Neural cell (in vitro differentiated cells): Measurements from ENCODE around the gene PLPPR5. TPM values are rescaled to one million over a fixed set of nuclear protein-coding genes. Genes with fewer than 3 reads are reported as not detected.

ENCODE experiments used
- H2AFZ ChIP-seq: fragments of 200-600, 300-800 bp; sonication (generic), shearing (Covaris generic); 2 replicates; pipeline ENCODE4 v1.6.0; 2014; ENCODE audit warnings: low read depth, mild to moderate bottlenecking, antibody characterized with exemption, low read length, moderate library complexity
- H3F3A ChIP-seq: fragments of 200-600 bp; shearing (Covaris generic); 2 replicates; pipeline ENCODE4 v1.6.1; 2016; ENCODE audit warnings: mild to moderate bottlenecking, moderate library complexity, mixed read lengths, antibody characterized with exemption, low read length; ENCODE audit not compliant: insufficient read depth, poor library complexity, severe bottlenecking
- H3K27ac ChIP-seq: fragments of 200-600, 300-800 bp; sonication (generic), shearing (Covaris generic); 2 replicates; pipeline ENCODE4 v1.5.1; 2014; ENCODE audit warnings: mild to moderate bottlenecking, low read length, moderate library complexity
- H3K27me3 ChIP-seq: fragments of 300-800, 200-600 bp; sonication (generic), shearing (Covaris generic); 2 replicates; pipeline ENCODE4 v1.6.0; 2014; ENCODE audit warnings: mild to moderate bottlenecking, low read depth, low read length, moderate library complexity; ENCODE audit not compliant: insufficient read depth
- H3K36me3 ChIP-seq: fragments of 300-800, 200-600 bp; sonication (generic), shearing (Covaris generic); 2 replicates; pipeline ENCODE4 v1.5.1; 2014; ENCODE audit warnings: mild to moderate bottlenecking, antibody characterized with exemption, low read length, moderate library complexity; ENCODE audit not compliant: insufficient read depth
- H3K4me2 ChIP-seq: fragments of 300-800, 200-600 bp; sonication (generic), shearing (Covaris generic); 2 replicates; pipeline ENCODE4 v1.6.0; 2014; ENCODE audit warnings: mild to moderate bottlenecking, low read length
- H3K4me3 ChIP-seq: fragments of 300-800, 200-600 bp; sonication (generic), shearing (Covaris generic); 2 replicates; pipeline ENCODE4 v1.5.1; 2014; ENCODE audit warnings: mild to moderate bottlenecking, low read length, moderate library complexity
- H3K79me2 ChIP-seq: fragments of 200-600 bp; shearing (Covaris generic); replicated peaks from 2 replicates; pipeline ENCODE4 v1.6.0; 2014; ENCODE audit warnings: mild to moderate bottlenecking, low read length, moderate library complexity; ENCODE audit not compliant: insufficient read depth
- H3K9ac ChIP-seq: fragments of 300-800, 200-600 bp; sonication (generic), shearing (Covaris generic); 2 replicates; pipeline ENCODE4 v1.6.1; 2016; ENCODE audit warnings: mild to moderate bottlenecking, low read length, mixed read lengths
- H3K9me2 ChIP-seq: fragments of 200-600 bp; shearing (Covaris generic); 2 replicates; pipeline ENCODE4 v1.6.1; 2016; ENCODE audit warnings: mild to moderate bottlenecking, low read length, mixed read lengths; ENCODE audit not compliant: insufficient read depth
- H3K9me3 ChIP-seq: fragments of 200-600, 300-800 bp; sonication (generic), shearing (Covaris generic); 2 replicates; pipeline ENCODE4 v1.6.1; 2016; ENCODE audit warnings: mild to moderate bottlenecking, mixed run types, low read length, moderate library complexity, mixed read lengths
- H4K20me1 ChIP-seq: fragments of 200-600 bp; shearing (Covaris generic); 2 replicates; pipeline ENCODE4 v1.6.1; 2016; ENCODE audit warnings: mild to moderate bottlenecking, mixed run types; ENCODE audit not compliant: insufficient read depth
- CTCF ChIP-seq: fragments of 450-650 bp; IDR thresholded peaks from 2 replicates; pipeline ENCODE4 v1.5.1; 2014; ENCODE audit warnings: antibody characterized with exemption, mild to moderate bottlenecking, moderate library complexity; ENCODE audit not compliant: poor library complexity, severe bottlenecking
- EP300 ChIP-seq: fragments of 450-650 bp; conservative IDR thresholded peaks from 2 replicates; pipeline ENCODE4 v1.6.1; 2014; ENCODE audit warnings: antibody characterized with exemption, mild to moderate bottlenecking, moderate library complexity; ENCODE audit not compliant: poor library complexity, severe bottlenecking
- EZH2 ChIP-seq: fragments of 200-600, 300-800 bp; shearing (Covaris generic), sonication (generic); IDR thresholded peaks from 2 replicates; pipeline ENCODE4 v1.6.1; 2014; ENCODE audit warnings: antibody characterized with exemption, low read length, borderline replicate concordance, mild to moderate bottlenecking; ENCODE audit not compliant: insufficient read depth, poor library complexity, severe bottlenecking
- MXI1 ChIP-seq: fragments of 450-650 bp; conservative IDR thresholded peaks from 2 replicates; pipeline ENCODE4 v1.6.1; 2014; ENCODE audit warnings: antibody characterized with exemption, mild to moderate bottlenecking; ENCODE audit not compliant: poor library complexity, severe bottlenecking
- POLR2AphosphoS5 ChIP-seq: IDR thresholded peaks from 2 replicates; pipeline ENCODE4 v1.6.1; 2012
- RAD21 ChIP-seq: fragments of 450-650 bp; conservative IDR thresholded peaks from 2 replicates; pipeline ENCODE4 v1.6.1; 2014; ENCODE audit warnings: antibody characterized with exemption, mild to moderate bottlenecking, moderate library complexity
- REST ChIP-seq: IDR thresholded peaks from 2 replicates; pipeline ENCODE4 v1.6.1; 2012; ENCODE audit warnings: borderline replicate concordance
- SMC3 ChIP-seq: fragments of 450-650 bp; conservative IDR thresholded peaks from 2 replicates; pipeline ENCODE4 v1.6.1; 2014; ENCODE audit warnings: antibody characterized with exemption, mild to moderate bottlenecking, moderate library complexity; ENCODE audit not compliant: poor library complexity
- TAF1 ChIP-seq: IDR thresholded peaks from 2 replicates; pipeline ENCODE4 v1.6.1; 2012; ENCODE audit warnings: low read depth
- polyA plus RNA-seq: library from polyadenylated mRNA; depleted of rRNA; stranded (reverse); fragments of >200 nt; gene quantifications from 2 replicates; pipeline ENCODE4 v1.2.3, GENCODE V29; 2014

Gene PLPPR5
- polyA plus RNA-seq, 1 donor from 2014 or later: 21.9 TPM

- no peak for TF ChIP-seq CTCF
- Histone ChIP-seq H3K9ac (no peak overlapping the region), H3K27me3 (no peaks in the 10 kb centered on the region), H3K79me2 (no peaks in the 10 kb centered on the region), H2AFZ (no peak overlapping the region), H3K9me2 (no peaks in the 10 kb centered on the region), H3K4me2 (no peak overlapping the region), H3K36me3 (no peaks in the 10 kb centered on the region), H3F3A (no peaks in the 10 kb centered on the region), H4K20me1 (no peaks in the 10 kb centered on the region), H3K27ac (no peak overlapping the region), H3K4me3 (no peak overlapping the region), H3K9me3 (no peaks in the 10 kb centered on the region)
Measured at GRCh38 chr1:98924977-98925376, 79.7 kb downstream of the PLPPR5 start.

- no peak overlapping the region for H3K27ac ChIP-seq
- H3K36me3 ChIP-seq: no peaks in the 10 kb centered on the region
- H2AFZ ChIP-seq: no peak overlapping the region
- H3K9me3 ChIP-seq: no peaks in the 10 kb centered on the region
- TF ChIP-seq MXI1 (no peak), EZH2 (no peak), EP300 (no peak), TAF1 (no peak), RAD21 (no peak), POLR2AphosphoS5 (no peak), REST (no peak), CTCF (no peak), SMC3 (no peak)
- H3K4me2 ChIP-seq: no peak overlapping the region
- H4K20me1 ChIP-seq: no peaks in the 10 kb centered on the region
- no peaks in the 10 kb centered on the region for H3K27me3 ChIP-seq
- no peaks in the 10 kb centered on the region for H3F3A ChIP-seq
- H3K79me2 ChIP-seq: no peaks in the 10 kb centered on the region
- no peak overlapping the region for H3K9ac ChIP-seq
- H3K4me3 ChIP-seq: no peak overlapping the region
- no peaks in the 10 kb centered on the region for H3K9me2 ChIP-seq
Measured at GRCh38 chr1:98923667-98924066, 81.0 kb downstream of the PLPPR5 start.
